ENCODE data around the gene SIAH3.

DNA sequence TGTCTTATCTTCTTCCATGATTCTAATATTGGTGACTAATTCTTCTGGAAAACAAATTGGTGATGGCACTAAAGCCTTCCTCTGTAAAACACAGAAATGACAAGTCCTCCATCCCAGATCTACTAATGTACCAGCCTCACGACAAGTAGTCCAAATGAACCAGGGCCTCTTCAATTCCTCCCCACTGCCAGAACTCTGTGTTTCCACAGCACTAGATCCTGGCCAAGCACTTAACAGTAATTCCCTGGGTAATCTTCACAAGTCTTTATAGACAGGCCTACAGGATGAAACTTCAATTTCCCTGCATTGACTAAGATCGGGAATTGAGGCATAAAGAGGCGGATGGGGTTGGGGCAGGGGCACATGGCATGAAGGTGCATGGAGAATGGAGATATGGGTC lies 52.7 kb downstream of the SIAH3 start:
- TF ChIP-seq CTCF (IDR thresholded peaks at IDR 0.05; ENCODE audit: low read length) (no peak), EZH2 (IDR thresholded peaks at IDR 0.05; ENCODE audit: borderline replicate concordance, low read length) (no peak)
